ENCODE data around the gene KRTAP20-3. TPM values are rescaled to one million over a fixed set of nuclear protein-coding genes. Genes with fewer than 3 reads are reported as not detected.

KRTAP20-3 gene
- polyA plus RNA-seq, 4 donors, result not detected

DNA sequence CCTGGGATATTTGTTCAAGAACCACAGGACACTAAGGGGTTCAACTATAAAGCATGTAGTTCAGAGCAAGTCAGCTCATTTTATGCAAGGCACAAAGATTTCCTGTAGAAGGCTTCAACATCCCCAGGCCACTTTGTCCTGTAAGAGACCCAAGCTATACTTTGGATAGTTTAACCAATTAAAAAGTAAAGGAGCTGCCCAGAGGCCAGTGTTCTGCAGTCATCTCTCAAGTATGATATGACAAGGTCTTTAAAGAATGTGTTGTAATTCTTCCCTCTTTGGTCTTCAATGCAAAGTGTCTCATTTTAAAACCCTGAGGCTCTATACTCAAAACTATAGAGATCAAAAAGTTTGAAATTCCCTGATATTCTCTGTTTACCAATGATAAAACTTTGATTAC is 34.1 kb downstream of the KRTAP20-3 start:
- DNase-seq (ENCODE audit: low read depth in 4 of 4, low spot score in 2 of 4), result no peak

GRCh38 chr21:30680586-30680985 is 37.9 kb downstream of the KRTAP20-3 start:
- no peak for DNase-seq (ENCODE audit: low read depth in 4 of 4, low spot score in 2 of 4)

DNA sequence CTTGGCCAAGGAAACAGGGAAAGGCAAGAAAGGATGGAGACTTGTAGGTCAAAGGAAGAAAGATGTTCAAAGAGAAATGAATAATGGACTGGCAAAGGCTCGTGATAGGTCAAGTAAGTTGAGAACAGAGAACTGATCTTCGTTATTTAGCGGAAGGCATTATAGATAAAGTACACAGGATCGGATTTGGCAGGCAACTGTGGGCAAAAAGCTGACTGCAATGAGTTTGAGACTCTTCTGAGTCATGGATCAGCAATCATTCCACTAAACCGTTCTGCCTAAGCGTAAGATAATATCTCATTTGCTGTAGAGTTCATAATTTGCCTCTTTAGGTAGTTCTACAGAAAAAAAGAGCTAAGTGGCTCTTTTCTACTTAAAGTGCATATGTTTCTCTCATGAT is 41.8 kb downstream of the KRTAP20-3 start:
- no peak for DNase-seq (ENCODE audit: low read depth in 4 of 4, low spot score in 2 of 4)

DNA sequence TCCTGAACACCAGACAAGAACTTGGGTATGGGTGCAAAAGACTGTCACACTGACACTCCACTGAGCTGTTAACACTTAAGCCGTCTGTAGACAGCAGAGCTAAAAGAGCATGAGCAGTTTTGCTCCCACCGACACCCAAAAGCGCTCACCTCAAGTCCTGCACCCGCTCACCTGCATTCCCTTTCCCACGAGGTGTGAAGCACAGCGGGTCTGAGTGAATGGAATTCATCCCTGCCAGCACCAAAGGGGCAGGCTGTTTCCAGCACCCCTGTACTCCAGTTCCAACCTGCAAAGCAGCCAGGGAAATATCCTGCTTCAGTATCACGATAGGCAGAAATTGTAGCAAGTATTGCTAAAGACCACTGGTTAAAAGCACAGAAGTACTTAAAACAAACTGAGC is 47.2 kb downstream of the KRTAP20-3 start:
- no peak for DNase-seq (ENCODE audit: low read depth in 4 of 4, low spot score in 2 of 4)

Other genes with a start within 250 kb of the KRTAP20-3 start
- not detected for gene KRTAP13-1, start 246.8 kb upstream of the KRTAP20-3 start, polyA plus RNA-seq (ENCODE audit: insufficient read length in 4 of 4)
- not detected for gene KRTAP13-3, start 216.9 kb upstream of the KRTAP20-3 start, polyA plus RNA-seq (ENCODE audit: insufficient read length in 4 of 4)
- not detected for gene KRTAP13-4, start 212.6 kb upstream of the KRTAP20-3 start, polyA plus RNA-seq (ENCODE audit: insufficient read length in 4 of 4)
- not detected for gene KRTAP15-1, start 202.6 kb upstream of the KRTAP20-3 start, polyA plus RNA-seq (ENCODE audit: insufficient read length in 4 of 4)
- gene KRTAP19-1, start 162.5 kb upstream of the KRTAP20-3 start, polyA plus RNA-seq (ENCODE audit: insufficient read length in 4 of 4), result not detected
- gene KRTAP19-2, start 155.4 kb upstream of the KRTAP20-3 start, polyA plus RNA-seq (ENCODE audit: insufficient read length in 4 of 4), result not detected
- gene KRTAP19-3, start 150.9 kb upstream of the KRTAP20-3 start, polyA plus RNA-seq (ENCODE audit: insufficient read length in 4 of 4), result not detected
- not detected for gene KRTAP19-4, start 145.7 kb upstream of the KRTAP20-3 start, polyA plus RNA-seq (ENCODE audit: insufficient read length in 4 of 4)
- not detected for gene KRTAP19-5, start 140.7 kb upstream of the KRTAP20-3 start, polyA plus RNA-seq (ENCODE audit: insufficient read length in 4 of 4)
- not detected for gene KRTAP19-6, start 101.0 kb upstream of the KRTAP20-3 start, polyA plus RNA-seq (ENCODE audit: insufficient read length in 4 of 4)
- not detected for gene KRTAP19-7, start 81.5 kb upstream of the KRTAP20-3 start, polyA plus RNA-seq (ENCODE audit: insufficient read length in 4 of 4)
- not detected for gene KRTAP22-2, start 52.5 kb upstream of the KRTAP20-3 start, polyA plus RNA-seq (ENCODE audit: insufficient read length in 4 of 4)
- gene KRTAP6-3, start 50.4 kb upstream of the KRTAP20-3 start, polyA plus RNA-seq (ENCODE audit: insufficient read length in 4 of 4), result not detected
- gene KRTAP6-2, start 44.0 kb upstream of the KRTAP20-3 start, polyA plus RNA-seq (ENCODE audit: insufficient read length in 4 of 4), result not detected
- not detected for gene KRTAP22-1, start 41.8 kb upstream of the KRTAP20-3 start, polyA plus RNA-seq (ENCODE audit: insufficient read length in 4 of 4)
- not detected for gene KRTAP6-1, start 28.9 kb upstream of the KRTAP20-3 start, polyA plus RNA-seq (ENCODE audit: insufficient read length in 4 of 4)
- not detected for gene KRTAP20-1, start 26.4 kb upstream of the KRTAP20-3 start, polyA plus RNA-seq (ENCODE audit: insufficient read length in 4 of 4)
- not detected for gene KRTAP20-4, start 22.2 kb upstream of the KRTAP20-3 start, polyA plus RNA-seq (ENCODE audit: insufficient read length in 4 of 4)
- not detected for gene KRTAP20-2, start 7.7 kb upstream of the KRTAP20-3 start, polyA plus RNA-seq (ENCODE audit: insufficient read length in 4 of 4)
- gene KRTAP21-3, start 75.9 kb downstream of the KRTAP20-3 start, polyA plus RNA-seq (ENCODE audit: insufficient read length in 4 of 4), result not detected
- not detected for gene KRTAP21-2, start 104.4 kb downstream of the KRTAP20-3 start, polyA plus RNA-seq (ENCODE audit: insufficient read length in 4 of 4)
- gene KRTAP21-1, start 112.6 kb downstream of the KRTAP20-3 start, polyA plus RNA-seq (ENCODE audit: insufficient read length in 4 of 4), result not detected
- gene KRTAP8-1, start 170.4 kb downstream of the KRTAP20-3 start, polyA plus RNA-seq (ENCODE audit: insufficient read length in 4 of 4), result not detected
- not detected for gene KRTAP7-1, start 186.9 kb downstream of the KRTAP20-3 start, polyA plus RNA-seq (ENCODE audit: insufficient read length in 4 of 4)
- not detected for gene KRTAP11-1, start 238.7 kb downstream of the KRTAP20-3 start, polyA plus RNA-seq (ENCODE audit: insufficient read length in 4 of 4)

All from left renal cortex interstitium (tissue), 4 donors.